Hepatocyte (in vitro differentiated cells): ENCODE measurements around the gene EVI5L.

Experiments
- EZH2phosphoT487 ChIP-seq: fragments of 200-600 bp; sonication (generic); IDR thresholded peaks from one replicate; pipeline ENCODE4 v1.6.1; 2018; ENCODE audit warnings: antibody characterized with exemption, mild to moderate bottlenecking, low read depth, moderate library complexity; ENCODE audit not compliant: unreplicated experiment, severe bottlenecking
- TF ChIP-seq, protein P1 (sequence below): fragments of 200-600 bp; sonication (generic); IDR thresholded peaks from 2 replicates; pipeline ENCODE4 v1.5.1; 2016; ENCODE audit warnings: antibody characterized with exemption, mild to moderate bottlenecking; ENCODE audit not compliant: poor library complexity

DNA sequence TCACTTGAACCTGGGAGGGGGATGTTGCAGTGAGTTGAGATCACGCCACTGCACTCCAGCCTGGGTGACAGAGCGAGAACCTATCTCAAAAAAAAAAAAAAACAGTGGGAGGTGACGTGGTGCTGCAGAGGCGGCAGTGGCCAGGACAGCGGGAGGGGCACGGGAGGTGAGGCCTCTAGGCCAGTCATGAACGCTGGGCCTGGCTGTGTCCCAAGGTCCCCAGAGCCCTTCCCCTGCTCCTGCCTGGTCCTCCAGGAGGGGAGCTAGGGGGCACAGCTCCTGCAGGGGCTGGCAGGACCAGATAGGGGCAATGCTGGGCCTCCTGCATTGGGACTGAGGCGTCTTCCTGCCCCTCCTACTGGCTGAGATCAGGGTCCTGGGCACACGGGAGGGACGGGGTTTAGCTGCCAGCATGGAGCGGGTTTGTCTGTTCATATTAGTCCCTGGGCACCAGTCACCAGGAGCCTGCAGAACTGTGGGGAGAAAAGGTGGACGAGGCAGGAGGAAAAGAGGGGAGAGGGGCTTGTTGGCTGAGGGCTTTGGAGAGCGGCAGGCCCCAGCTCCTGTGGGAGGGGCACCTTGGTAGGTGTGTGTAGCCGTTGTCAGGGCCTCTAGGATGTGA, 78.2 kb downstream of the EVI5L start:
- TF ChIP-seq, protein P1, sequence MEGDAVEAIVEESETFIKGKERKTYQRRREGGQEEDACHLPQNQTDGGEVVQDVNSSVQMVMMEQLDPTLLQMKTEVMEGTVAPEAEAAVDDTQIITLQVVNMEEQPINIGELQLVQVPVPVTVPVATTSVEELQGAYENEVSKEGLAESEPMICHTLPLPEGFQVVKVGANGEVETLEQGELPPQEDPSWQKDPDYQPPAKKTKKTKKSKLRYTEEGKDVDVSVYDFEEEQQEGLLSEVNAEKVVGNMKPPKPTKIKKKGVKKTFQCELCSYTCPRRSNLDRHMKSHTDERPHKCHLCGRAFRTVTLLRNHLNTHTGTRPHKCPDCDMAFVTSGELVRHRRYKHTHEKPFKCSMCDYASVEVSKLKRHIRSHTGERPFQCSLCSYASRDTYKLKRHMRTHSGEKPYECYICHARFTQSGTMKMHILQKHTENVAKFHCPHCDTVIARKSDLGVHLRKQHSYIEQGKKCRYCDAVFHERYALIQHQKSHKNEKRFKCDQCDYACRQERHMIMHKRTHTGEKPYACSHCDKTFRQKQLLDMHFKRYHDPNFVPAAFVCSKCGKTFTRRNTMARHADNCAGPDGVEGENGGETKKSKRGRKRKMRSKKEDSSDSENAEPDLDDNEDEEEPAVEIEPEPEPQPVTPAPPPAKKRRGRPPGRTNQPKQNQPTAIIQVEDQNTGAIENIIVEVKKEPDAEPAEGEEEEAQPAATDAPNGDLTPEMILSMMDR, result no peak
- no peak for TF ChIP-seq EZH2phosphoT487
